ENCODE measurements around the gene OSGIN1. TPM values are rescaled to one million over a fixed set of nuclear protein-coding genes. Genes with fewer than 3 reads are reported as not detected.

The OSGIN1 gene
- total RNA-seq, 1 experiment from 2014 or later = 21.8 TPM

DNA sequence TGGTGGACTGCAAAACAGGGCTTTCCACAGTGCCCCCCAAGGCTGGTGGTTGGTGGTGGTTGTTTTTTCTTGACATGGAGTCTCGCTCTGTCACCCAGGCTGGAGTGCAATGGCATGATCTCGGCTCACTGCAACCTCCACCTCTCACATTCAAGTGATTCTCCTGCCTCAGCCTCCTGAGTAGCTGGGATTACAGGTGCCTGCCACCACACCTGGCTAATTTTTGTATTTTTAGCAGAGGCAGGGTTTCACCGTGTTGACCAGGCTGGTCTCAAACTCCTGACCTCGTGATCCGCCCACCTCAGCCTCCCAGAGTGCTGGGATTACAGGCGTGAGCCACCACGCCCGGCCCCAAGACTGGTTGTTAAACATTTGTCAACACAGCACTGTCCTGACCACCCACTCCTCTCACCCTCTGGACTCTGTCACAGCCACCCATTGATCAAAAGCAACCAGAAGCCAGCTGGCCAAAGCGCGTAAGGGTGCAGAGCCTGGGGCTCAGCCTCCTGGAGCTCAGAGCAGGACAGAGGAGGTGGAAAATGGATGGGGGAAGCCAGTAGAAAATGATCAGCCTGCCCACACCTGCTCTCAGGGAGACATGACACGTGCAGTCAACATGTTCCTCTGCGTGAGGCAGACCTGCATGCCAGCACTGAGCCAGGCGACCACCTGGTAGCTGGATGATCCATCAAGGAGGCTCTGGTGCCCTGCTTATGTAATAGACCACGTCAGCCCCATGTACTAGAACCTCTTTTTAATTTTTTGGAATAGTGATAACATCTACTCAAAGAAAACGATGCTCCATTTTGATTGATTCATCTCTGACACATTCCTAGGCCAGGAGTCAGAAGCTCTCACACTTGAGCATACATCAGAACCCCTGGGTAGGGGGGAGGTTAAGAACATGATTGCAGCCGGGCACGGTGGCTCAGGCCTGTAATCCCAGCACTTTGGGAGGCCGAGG, 14.8 kb upstream of the OSGIN1 start:
- no peaks in the 10 kb centered on the region for H3K27me3 ChIP-seq (replicated peaks; ENCODE audit: control insufficient read depth, insufficient read depth, low read length)
- H3K36me3 ChIP-seq (ENCODE audit: control insufficient read depth, insufficient read depth, low read length) = no peaks in the 10 kb centered on the region
- TF ChIP-seq, protein P1, sequence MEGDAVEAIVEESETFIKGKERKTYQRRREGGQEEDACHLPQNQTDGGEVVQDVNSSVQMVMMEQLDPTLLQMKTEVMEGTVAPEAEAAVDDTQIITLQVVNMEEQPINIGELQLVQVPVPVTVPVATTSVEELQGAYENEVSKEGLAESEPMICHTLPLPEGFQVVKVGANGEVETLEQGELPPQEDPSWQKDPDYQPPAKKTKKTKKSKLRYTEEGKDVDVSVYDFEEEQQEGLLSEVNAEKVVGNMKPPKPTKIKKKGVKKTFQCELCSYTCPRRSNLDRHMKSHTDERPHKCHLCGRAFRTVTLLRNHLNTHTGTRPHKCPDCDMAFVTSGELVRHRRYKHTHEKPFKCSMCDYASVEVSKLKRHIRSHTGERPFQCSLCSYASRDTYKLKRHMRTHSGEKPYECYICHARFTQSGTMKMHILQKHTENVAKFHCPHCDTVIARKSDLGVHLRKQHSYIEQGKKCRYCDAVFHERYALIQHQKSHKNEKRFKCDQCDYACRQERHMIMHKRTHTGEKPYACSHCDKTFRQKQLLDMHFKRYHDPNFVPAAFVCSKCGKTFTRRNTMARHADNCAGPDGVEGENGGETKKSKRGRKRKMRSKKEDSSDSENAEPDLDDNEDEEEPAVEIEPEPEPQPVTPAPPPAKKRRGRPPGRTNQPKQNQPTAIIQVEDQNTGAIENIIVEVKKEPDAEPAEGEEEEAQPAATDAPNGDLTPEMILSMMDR (IDR thresholded peaks at IDR 0.05; ENCODE audit: insufficient read depth in 1 of 2, low read depth in 1 of 2, low read length in 1 of 2, severe bottlenecking in 1 of 2, unreplicated experiment in 1 of 2) = no peak
- intact Hi-C loops (cut with micrococcal nuclease; ENCODE audit: unreplicated experiment) = no loop called here
- H3K9me3 ChIP-seq = no peaks in the 10 kb centered on the region
- no peak for DNase-seq
- H3K4me1 Mint-ChIP-seq (ENCODE audit: low read depth, unreplicated experiment) = peaks cover 13% of the 10 kb centered on the region
- H3K4me3 ChIP-seq (ENCODE audit: low read depth, low read length) = no peak overlapping the region
- ChIA-PET POLR2A (no interaction called here), CTCF (interaction anchor here (0.7 kb wide), 1 partner anchor 10 kb away, joined by 3 read pairs; no protein-coding TSS in a partner anchor)
- H3K4me1 ChIP-seq = peaks cover 15% of the 10 kb centered on the region
- BruUV-seq (replicated peaks) = no TSS peak
- H3K9me3 Mint-ChIP-seq (ENCODE audit: unreplicated experiment) = no peaks in the 10 kb centered on the region
- H3K36me3 Mint-ChIP-seq (ENCODE audit: insufficient read depth, unreplicated experiment) = peaks cover 15% of the 10 kb centered on the region
- H3K27ac Mint-ChIP-seq (ENCODE audit: unreplicated experiment) = no peak overlapping the region
- H3K4me3 Mint-ChIP-seq (ENCODE audit: unreplicated experiment) = no peak overlapping the region
- H3K27me3 Mint-ChIP-seq (ENCODE audit: insufficient read depth, unreplicated experiment) = no peaks in the 10 kb centered on the region

DNA sequence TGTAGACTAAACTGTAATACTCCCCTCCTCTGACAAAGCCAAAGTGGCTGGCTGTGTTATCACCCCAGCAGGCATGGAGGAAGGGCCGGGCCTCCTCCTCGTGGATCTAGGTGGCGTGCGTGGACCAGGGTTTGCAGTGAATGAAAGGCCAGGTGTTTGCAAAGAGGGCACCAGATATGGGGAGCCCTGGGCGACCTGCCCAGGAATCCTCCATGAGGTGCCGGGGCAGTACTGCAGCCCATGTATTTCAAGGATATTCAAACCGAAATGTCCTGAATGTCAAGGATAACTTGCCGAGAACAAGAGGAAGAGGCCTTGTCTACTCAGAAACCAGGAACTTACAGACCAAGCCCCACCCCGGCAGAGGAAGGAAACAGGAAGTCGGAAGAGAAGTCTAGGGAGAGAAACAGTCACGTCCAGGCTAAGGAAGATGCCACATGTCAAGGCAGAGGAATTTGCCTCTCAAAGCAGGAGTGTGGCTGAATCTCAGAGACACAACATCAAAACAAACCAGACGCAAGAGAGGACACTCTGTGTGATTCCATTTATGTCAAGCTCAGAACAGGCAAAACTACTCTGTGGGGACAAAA, 13.7 kb upstream of the OSGIN1 start:
- H3K36me3 ChIP-seq (ENCODE audit: control insufficient read depth, insufficient read depth, low read length) = no peaks in the 10 kb centered on the region
- no peak overlapping the region for H3K4me3 Mint-ChIP-seq (ENCODE audit: unreplicated experiment)
- H3K36me3 Mint-ChIP-seq (ENCODE audit: insufficient read depth, unreplicated experiment) = peaks cover 15% of the 10 kb centered on the region
- H3K27me3 ChIP-seq (replicated peaks; ENCODE audit: control insufficient read depth, insufficient read depth, low read length) = no peaks in the 10 kb centered on the region
- no TSS peak for BruUV-seq (replicated peaks)
- TF ChIP-seq, protein P1 (IDR thresholded peaks at IDR 0.05; ENCODE audit: insufficient read depth in 1 of 2, low read depth in 1 of 2, low read length in 1 of 2, severe bottlenecking in 1 of 2, unreplicated experiment in 1 of 2) = no peak
- no peaks in the 10 kb centered on the region for H3K9me3 ChIP-seq
- H3K27ac Mint-ChIP-seq (ENCODE audit: unreplicated experiment) = no peak overlapping the region
- no peak overlapping the region for H3K4me3 ChIP-seq (ENCODE audit: low read depth, low read length)
- H3K4me1 ChIP-seq = peaks cover 26% of the 10 kb centered on the region
- no peaks in the 10 kb centered on the region for H3K27me3 Mint-ChIP-seq (ENCODE audit: insufficient read depth, unreplicated experiment)
- CTCF ChIA-PET = no interaction called here
- H3K4me1 Mint-ChIP-seq (ENCODE audit: low read depth, unreplicated experiment) = peaks cover 13% of the 10 kb centered on the region
- POLR2A ChIA-PET = no interaction called here
- H3K9me3 Mint-ChIP-seq (ENCODE audit: unreplicated experiment) = no peaks in the 10 kb centered on the region
- no peak for DNase-seq
- intact Hi-C loops (cut with micrococcal nuclease; ENCODE audit: unreplicated experiment) = no loop called here

DNA sequence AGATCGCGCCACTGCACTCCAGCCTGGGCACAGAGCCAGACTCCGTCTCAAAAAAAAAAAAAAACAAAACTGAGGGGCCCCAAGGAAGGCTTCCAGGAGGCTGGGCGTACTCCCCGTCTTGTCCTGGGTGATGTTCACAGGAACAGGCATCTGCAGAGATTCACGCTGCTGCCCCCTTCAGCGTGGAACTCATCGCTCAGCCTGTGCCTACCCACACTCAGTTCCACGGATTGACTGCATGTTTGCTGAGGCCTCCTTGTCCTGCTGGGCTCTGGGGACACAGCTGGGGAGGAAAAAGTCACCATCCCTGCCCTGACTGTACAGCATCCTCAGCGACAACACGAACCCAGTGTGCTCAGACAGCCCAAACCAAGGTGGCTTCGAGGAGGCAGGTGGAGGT, 12.9 kb upstream of the OSGIN1 start:
- DNase-seq = no peak
- no TSS peak for BruUV-seq (replicated peaks)
- Mint-ChIP-seq H3K9me3 (ENCODE audit: unreplicated experiment) (no peaks in the 10 kb centered on the region), H3K36me3 (ENCODE audit: insufficient read depth, unreplicated experiment) (peaks cover 10% of the 10 kb centered on the region), H3K4me3 (ENCODE audit: unreplicated experiment) (no peak overlapping the region), H3K27ac (ENCODE audit: unreplicated experiment) (no peak overlapping the region), H3K4me1 (ENCODE audit: low read depth, unreplicated experiment) (peaks cover 17% of the 10 kb centered on the region), H3K27me3 (ENCODE audit: insufficient read depth, unreplicated experiment) (no peaks in the 10 kb centered on the region)
- no peak overlapping the region for H3K4me3 ChIP-seq (ENCODE audit: low read depth, low read length)
- H3K9me3 ChIP-seq = no peaks in the 10 kb centered on the region
- ChIA-PET POLR2A (no interaction called here), CTCF (no interaction called here)
- no peaks in the 10 kb centered on the region for H3K36me3 ChIP-seq (ENCODE audit: control insufficient read depth, insufficient read depth, low read length)
- peaks cover 32% of the 10 kb centered on the region for H3K4me1 ChIP-seq
- intact Hi-C loops (cut with micrococcal nuclease; ENCODE audit: unreplicated experiment) = no loop called here
- TF ChIP-seq, protein P1 (IDR thresholded peaks at IDR 0.05; ENCODE audit: insufficient read depth in 1 of 2, low read depth in 1 of 2, low read length in 1 of 2, severe bottlenecking in 1 of 2, unreplicated experiment in 1 of 2) = peak in 1 of 2 experiments; percentile 4
- H3K27me3 ChIP-seq (replicated peaks; ENCODE audit: control insufficient read depth, insufficient read depth, low read length) = no peaks in the 10 kb centered on the region
